H9 (cell line): ENCODE results near the gene PPP1R13B. TPM values are rescaled to one million over a fixed set of nuclear protein-coding genes. Genes with fewer than 3 reads are reported as not detected.

Experiments
- DNase-seq: peaks from one replicate; pipeline ENCODE4 v3.0.0-alpha.2; 2017
- H2AFZ ChIP-seq: one replicate; pipeline ENCODE4 v1.6.1; 2013; ENCODE audit warnings: mild to moderate bottlenecking, low read length, control low read depth, moderate library complexity
- H2AK5ac ChIP-seq: 2 replicates; pipeline ENCODE4 v1.6.1; 2013; ENCODE audit warnings: low read length, control low read depth, mixed read lengths; ENCODE audit not compliant: insufficient read length
- H2BK120ac ChIP-seq: one replicate; pipeline ENCODE4 v1.6.1; 2013; ENCODE audit warnings: low read depth, mild to moderate bottlenecking, low read length, control low read depth, inconsistent platforms; ENCODE audit not compliant: poor library complexity, severe bottlenecking
- H2BK12ac ChIP-seq: 2 replicates; pipeline ENCODE4 v1.6.1; 2013; ENCODE audit warnings: low read length, control low read depth, mixed read lengths, low read depth; ENCODE audit not compliant: insufficient read length
- H2BK15ac ChIP-seq: 2 replicates; pipeline ENCODE4 v1.6.1; 2013; ENCODE audit warnings: low read depth, low read length, control low read depth
- H2BK20ac ChIP-seq: one replicate; pipeline ENCODE4 v1.6.1; 2013; ENCODE audit warnings: low read depth, mild to moderate bottlenecking, low read length, control low read depth, inconsistent platforms; ENCODE audit not compliant: poor library complexity, severe bottlenecking
- H2BK5ac ChIP-seq: 2 replicates; pipeline ENCODE4 v1.6.1; 2013; ENCODE audit warnings: low read length, control low read depth, mixed read lengths; ENCODE audit not compliant: insufficient read length
- H3K14ac ChIP-seq: 2 replicates; pipeline ENCODE4 v1.6.1; 2013; ENCODE audit warnings: low read length, control low read depth; ENCODE audit not compliant: insufficient read depth
- H3K18ac ChIP-seq: 2 replicates; pipeline ENCODE4 v1.6.1; 2013; ENCODE audit warnings: low read depth, mild to moderate bottlenecking, mixed read lengths, low read length, control low read depth; ENCODE audit not compliant: insufficient read length
- H3K23ac ChIP-seq: 2 replicates; pipeline ENCODE4 v1.6.1; 2013; ENCODE audit warnings: low read length, control low read depth, mixed read lengths, low read depth; ENCODE audit not compliant: insufficient read length
- H3K23me2 ChIP-seq: 2 replicates; pipeline ENCODE4 v1.6.1; 2013; ENCODE audit warnings: low read depth, mild to moderate bottlenecking, mixed read lengths, low read length, control low read depth; ENCODE audit not compliant: insufficient read length, poor library complexity, severe bottlenecking
- H3K27ac ChIP-seq: 2 replicates; pipeline ENCODE4 v1.5.1; 2013; ENCODE audit warnings: low read length, control low read depth, mixed read lengths, low read depth; ENCODE audit not compliant: insufficient read length
- H3K27me3 ChIP-seq: 2 replicates; pipeline ENCODE4 v1.6.1; 2013; ENCODE audit warnings: low read length, control low read depth, inconsistent platforms; ENCODE audit not compliant: insufficient read depth
- H3K4ac ChIP-seq: 2 replicates; pipeline ENCODE4 v1.6.1; 2013; ENCODE audit warnings: low read depth, mild to moderate bottlenecking, control low read depth, inconsistent platforms, low read length, moderate library complexity
- H3K4me1 ChIP-seq: 2 replicates; pipeline ENCODE4 v1.6.1; 2013; ENCODE audit warnings: low read length, control low read depth, inconsistent platforms; ENCODE audit not compliant: insufficient read depth
- H3K4me2 ChIP-seq: 2 replicates; pipeline ENCODE4 v1.6.1; 2013; ENCODE audit warnings: low read length, control low read depth, mixed read lengths; ENCODE audit not compliant: insufficient read length, insufficient read depth
- H3K56ac ChIP-seq: 2 replicates; pipeline ENCODE4 v1.6.1; 2013; ENCODE audit warnings: low read depth, mild to moderate bottlenecking, mixed read lengths, low read length, control low read depth; ENCODE audit not compliant: insufficient read length
- H3K79me1 ChIP-seq: 2 replicates; pipeline ENCODE4 v1.6.1; 2013; ENCODE audit warnings: low read depth, mild to moderate bottlenecking, moderate library complexity, low read length, control low read depth, inconsistent platforms; ENCODE audit not compliant: insufficient read depth, poor library complexity, severe bottlenecking
- H3K79me2 ChIP-seq: 2 replicates; pipeline ENCODE4 v1.6.1; 2013; ENCODE audit warnings: low read length, control low read depth, inconsistent platforms; ENCODE audit not compliant: insufficient read depth
- H3K9ac ChIP-seq: 2 replicates; pipeline ENCODE4 v1.6.1; 2013; ENCODE audit warnings: low read length, control low read depth, mixed read lengths; ENCODE audit not compliant: insufficient read length; ENCODE audit errors: extremely low read depth
- H3K9me3 ChIP-seq: one replicate; pipeline ENCODE4 v1.6.1; 2013; ENCODE audit warnings: low read depth, low read length, inconsistent platforms; ENCODE audit not compliant: control insufficient read depth
- H3T11ph ChIP-seq: one replicate; pipeline ENCODE4 v1.6.1; 2013; ENCODE audit warnings: mild to moderate bottlenecking, low read length, control low read depth, inconsistent platforms
- H4K20me1 ChIP-seq: one replicate; pipeline ENCODE4 v1.6.1; 2013; ENCODE audit not compliant: control insufficient read depth, insufficient read length, insufficient read depth
- H4K5ac ChIP-seq: 2 replicates; pipeline ENCODE4 v1.6.1; 2013; ENCODE audit warnings: low read depth, mild to moderate bottlenecking, mixed read lengths, low read length, control low read depth; ENCODE audit not compliant: insufficient read length
- H4K8ac ChIP-seq: replicated peaks from 2 replicates; pipeline ENCODE4 v1.6.1; 2013; ENCODE audit warnings: low read length, control low read depth, mixed read lengths, low read depth; ENCODE audit not compliant: insufficient read length
- H4K91ac ChIP-seq: 2 replicates; pipeline ENCODE4 v1.6.1; 2013; ENCODE audit warnings: low read depth, mild to moderate bottlenecking, moderate library complexity, mixed read lengths, low read length, control low read depth; ENCODE audit not compliant: insufficient read length
- H3K27ac Mint-ChIP-seq, 3 experiments: 2 replicates in 2 of 3; 3 replicates in 1 of 3; pipeline ENCODE4 v1.8.0; 2020 to 2021; ENCODE audit warnings: mixed read lengths in 3 of 3, mild to moderate bottlenecking in 1 of 3, moderate library complexity in 1 of 3
- H3K27me3 Mint-ChIP-seq: 2 replicates; pipeline ENCODE4 v1.8.0; 2021; ENCODE audit warnings: low read depth, mild to moderate bottlenecking, moderate library complexity, mixed read lengths
- H3K36me3 Mint-ChIP-seq, 3 experiments: 2 replicates in 2 of 3; 3 replicates in 1 of 3; pipeline ENCODE4 v1.8.0; 2020 to 2021; ENCODE audit warnings: low read depth in 3 of 3, mixed read lengths in 3 of 3; ENCODE audit not compliant: insufficient read depth in 1 of 3
- H3K4me1 Mint-ChIP-seq, 2 experiments: 2 replicates each; pipeline ENCODE4 v1.8.0; 2020; ENCODE audit warnings: mixed read lengths in 2 of 2
- H3K4me3 Mint-ChIP-seq, 2 experiments: 2 replicates in 1 of 2; 3 replicates in 1 of 2; pipeline ENCODE4 v1.8.0; 2020 to 2021; ENCODE audit warnings: mild to moderate bottlenecking in 2 of 2, mixed read lengths in 2 of 2, moderate library complexity in 1 of 2
- H3K9me3 Mint-ChIP-seq, 2 experiments: 2 replicates in 1 of 2; 3 replicates in 1 of 2; pipeline ENCODE4 v1.8.0; 2020; ENCODE audit warnings: mild to moderate bottlenecking in 2 of 2, mixed read lengths in 2 of 2, moderate library complexity in 1 of 2
- WGBS: extraction: QIAGEN DNeasy Blood & Tissue Kit; methylation state at CpG from one replicate; pipeline ENCODE4 v1.1.7; 2013; ENCODE audit warnings: missing lambda C conversion rate, low lambda C conversion rate, mixed read lengths; ENCODE audit not compliant: insufficient read length; ENCODE audit errors: extremely low coverage; 5-methylcytosine and 5-hydroxymethylcytosine counted together
- total RNA-seq: library from RNA; stranded (reverse); gene quantifications from 2 replicates; pipeline ENCODE4 v1.2.1, GENCODE V29; 2021
- TF ChIP-seq, protein P1 (sequence below): fragments of 200-600 bp; sonication (generic); conservative IDR thresholded peaks from 3 replicates; pipeline ENCODE4 v1.8.0; 2021; ENCODE audit warnings: antibody characterized with exemption, mild to moderate bottlenecking

Gene PPP1R13B
- total RNA-seq, 1 experiment from 2014 or later: 6.0 TPM

DNA sequence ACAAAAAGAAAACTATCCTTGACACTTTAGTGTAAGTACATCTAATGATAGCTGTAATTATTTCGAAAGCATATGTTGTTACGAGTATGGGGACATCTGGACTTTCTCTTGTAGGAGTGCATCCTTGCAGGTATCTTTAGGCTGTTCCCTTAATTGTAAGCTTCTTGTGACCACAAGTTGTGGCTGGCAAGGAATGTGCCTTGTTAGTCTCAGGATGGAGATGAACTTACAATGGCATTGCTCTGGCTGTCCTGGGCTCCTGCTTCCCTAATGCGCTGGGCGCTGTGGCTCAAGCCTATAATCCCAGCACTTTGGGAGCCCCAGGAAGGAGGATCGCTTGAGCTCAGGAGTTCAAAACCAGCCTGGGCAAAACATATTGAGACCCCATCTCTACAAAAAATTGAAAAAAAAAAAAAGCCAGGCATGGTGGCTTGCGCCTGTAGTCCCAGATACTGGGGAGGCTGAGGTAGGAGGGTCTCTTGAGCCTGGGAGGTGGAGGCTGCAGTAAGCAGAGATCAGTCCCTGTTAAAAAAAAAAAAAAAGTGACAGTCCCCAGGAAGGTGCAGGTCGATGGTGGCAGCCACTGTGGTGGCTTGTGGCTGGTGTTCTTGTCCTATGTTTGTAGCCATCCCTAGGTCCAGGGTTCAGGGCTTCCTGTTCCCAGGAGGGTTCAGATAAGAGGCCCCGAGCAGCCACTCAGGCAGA, 23.7 kb upstream of the PPP1R13B start:
- Histone ChIP-seq H3K56ac (no peak overlapping the region), H3K4ac (no peak overlapping the region), H3K4me2 (no peak overlapping the region), H3K23me2 (no peaks in the 10 kb centered on the region), H2BK15ac (no peak overlapping the region), H2AK5ac (no peak overlapping the region), H2AFZ (no peak overlapping the region), H3K79me2 (no peaks in the 10 kb centered on the region), H3K23ac (no peak overlapping the region), H4K91ac (no peak overlapping the region), H2BK120ac (no peak overlapping the region), H3T11ph (no peak overlapping the region), H3K9me3 (no peaks in the 10 kb centered on the region), H3K4me1 (no peaks in the 10 kb centered on the region), H4K5ac (no peak overlapping the region), H2BK12ac (no peak overlapping the region), H4K20me1 (no peaks in the 10 kb centered on the region), H3K9ac (no peak overlapping the region), H4K8ac (no peak overlapping the region), H2BK5ac (no peak overlapping the region), H3K14ac (no peak overlapping the region), H2BK20ac (no peak overlapping the region), H3K27me3 (no peaks in the 10 kb centered on the region), H3K79me1 (no peaks in the 10 kb centered on the region), H3K27ac (no peak overlapping the region), H3K18ac (no peak overlapping the region)
- H3K27me3 Mint-ChIP-seq: peaks cover 3% of the 10 kb centered on the region
- H3K9me3 Mint-ChIP-seq: no peaks in the 10 kb centered on the region; a peak in 1 of 5 replicates
- no peaks in the 10 kb centered on the region for H3K36me3 Mint-ChIP-seq
- no peak overlapping the region for H3K4me3 Mint-ChIP-seq
- TF ChIP-seq, protein P1, sequence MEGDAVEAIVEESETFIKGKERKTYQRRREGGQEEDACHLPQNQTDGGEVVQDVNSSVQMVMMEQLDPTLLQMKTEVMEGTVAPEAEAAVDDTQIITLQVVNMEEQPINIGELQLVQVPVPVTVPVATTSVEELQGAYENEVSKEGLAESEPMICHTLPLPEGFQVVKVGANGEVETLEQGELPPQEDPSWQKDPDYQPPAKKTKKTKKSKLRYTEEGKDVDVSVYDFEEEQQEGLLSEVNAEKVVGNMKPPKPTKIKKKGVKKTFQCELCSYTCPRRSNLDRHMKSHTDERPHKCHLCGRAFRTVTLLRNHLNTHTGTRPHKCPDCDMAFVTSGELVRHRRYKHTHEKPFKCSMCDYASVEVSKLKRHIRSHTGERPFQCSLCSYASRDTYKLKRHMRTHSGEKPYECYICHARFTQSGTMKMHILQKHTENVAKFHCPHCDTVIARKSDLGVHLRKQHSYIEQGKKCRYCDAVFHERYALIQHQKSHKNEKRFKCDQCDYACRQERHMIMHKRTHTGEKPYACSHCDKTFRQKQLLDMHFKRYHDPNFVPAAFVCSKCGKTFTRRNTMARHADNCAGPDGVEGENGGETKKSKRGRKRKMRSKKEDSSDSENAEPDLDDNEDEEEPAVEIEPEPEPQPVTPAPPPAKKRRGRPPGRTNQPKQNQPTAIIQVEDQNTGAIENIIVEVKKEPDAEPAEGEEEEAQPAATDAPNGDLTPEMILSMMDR: no peak
- DNase-seq: no peak
- no CpG with 5 or more reads among the region's 8 CpGs for WGBS
- no peak overlapping the region for H3K27ac Mint-ChIP-seq
- peaks cover 12 to 18% of the 10 kb centered on the region in 2 experiments for H3K4me1 Mint-ChIP-seq
